Vagina (tissue), 2 donors: ENCODE results near the gene FSTL5.

Experiments used
- POLR2A ChIP-seq, 2 donors: fragments of 450-650 bp; IDR thresholded peaks; one replicate each; pipeline ENCODE4 v1.6.1; 2017; ENCODE audit warnings: antibody characterized with exemption in 2 of 2, mild to moderate bottlenecking in 2 of 2, moderate library complexity in 2 of 2
- POLR2AphosphoS5 ChIP-seq, 2 donors: sonication (generic); formaldehyde crosslinking; IDR thresholded peaks; one replicate each; pipeline ENCODE4 v1.9.0; 2017; ENCODE audit warnings: antibody characterized with exemption in 2 of 2, mild to moderate bottlenecking in 2 of 2, low read depth in 1 of 2; ENCODE audit not compliant: insufficient read depth in 1 of 2
- TF ChIP-seq, protein P1 (sequence below), 3 experiments: fragments of 450-650 bp in 2 of 3; fragments of 200-600 bp in 1 of 3; sonication (generic) in 1 of 3; IDR thresholded peaks; one replicate each; pipeline ENCODE4 v1.5.1; 2017 to 2019; ENCODE audit warnings: antibody characterized with exemption in 3 of 3, mild to moderate bottlenecking in 2 of 3, moderate library complexity in 2 of 3

DNA sequence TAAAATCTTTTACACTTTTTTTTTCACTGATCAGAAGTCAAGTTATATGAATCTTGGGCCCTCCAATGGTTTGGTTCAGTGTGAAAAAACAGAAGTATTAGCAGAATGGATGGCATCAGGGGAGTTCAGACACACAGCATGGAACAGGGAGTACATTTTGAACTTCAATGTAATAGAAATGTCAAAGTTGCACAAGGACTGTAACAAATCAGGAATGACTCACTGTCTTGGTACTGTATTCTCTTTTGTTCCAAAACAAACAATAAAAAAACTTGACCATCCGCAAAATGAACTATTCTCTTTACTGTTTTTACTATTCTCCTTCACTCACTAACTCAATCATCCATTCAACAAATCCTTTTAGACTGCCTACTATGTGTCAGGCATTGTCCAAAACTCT lies 401.0 kb downstream of the FSTL5 start:
- TF ChIP-seq, protein P1, sequence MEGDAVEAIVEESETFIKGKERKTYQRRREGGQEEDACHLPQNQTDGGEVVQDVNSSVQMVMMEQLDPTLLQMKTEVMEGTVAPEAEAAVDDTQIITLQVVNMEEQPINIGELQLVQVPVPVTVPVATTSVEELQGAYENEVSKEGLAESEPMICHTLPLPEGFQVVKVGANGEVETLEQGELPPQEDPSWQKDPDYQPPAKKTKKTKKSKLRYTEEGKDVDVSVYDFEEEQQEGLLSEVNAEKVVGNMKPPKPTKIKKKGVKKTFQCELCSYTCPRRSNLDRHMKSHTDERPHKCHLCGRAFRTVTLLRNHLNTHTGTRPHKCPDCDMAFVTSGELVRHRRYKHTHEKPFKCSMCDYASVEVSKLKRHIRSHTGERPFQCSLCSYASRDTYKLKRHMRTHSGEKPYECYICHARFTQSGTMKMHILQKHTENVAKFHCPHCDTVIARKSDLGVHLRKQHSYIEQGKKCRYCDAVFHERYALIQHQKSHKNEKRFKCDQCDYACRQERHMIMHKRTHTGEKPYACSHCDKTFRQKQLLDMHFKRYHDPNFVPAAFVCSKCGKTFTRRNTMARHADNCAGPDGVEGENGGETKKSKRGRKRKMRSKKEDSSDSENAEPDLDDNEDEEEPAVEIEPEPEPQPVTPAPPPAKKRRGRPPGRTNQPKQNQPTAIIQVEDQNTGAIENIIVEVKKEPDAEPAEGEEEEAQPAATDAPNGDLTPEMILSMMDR (IDR thresholded peaks at IDR 0.05): no peak
- TF ChIP-seq POLR2AphosphoS5 (IDR thresholded peaks at IDR 0.05; ENCODE audit: insufficient read depth in 1 of 2, low read depth in 1 of 2) (no peak), POLR2A (IDR thresholded peaks at IDR 0.05) (no peak)
